HepG2 (cell line): Measurements from ENCODE around the gene SAE1. TPM values are rescaled to one million over a fixed set of nuclear protein-coding genes. Genes with fewer than 3 reads are reported as not detected.

Source experiments
- ADNP ChIP-seq: sonication (generic); formaldehyde crosslinking; IDR thresholded peaks from 2 replicates; pipeline ENCODE4 v1.4.0; 2020; ENCODE audit warnings: missing genetic modification reagents
- AFF4 ChIP-seq: sonication (generic); formaldehyde crosslinking; IDR thresholded peaks from 2 replicates; pipeline ENCODE4 v1.4.0; 2020; ENCODE audit warnings: missing genetic modification reagents
- ARID5B ChIP-seq: IDR thresholded peaks from 2 replicates; pipeline ENCODE4 v1.4.0; 2020; ENCODE audit warnings: mild to moderate bottlenecking, missing genetic modification reagents
- DMTF1 ChIP-seq: sonication (generic); formaldehyde crosslinking; IDR thresholded peaks from 2 replicates; pipeline ENCODE4 v1.4.0; 2020; ENCODE audit warnings: mild to moderate bottlenecking, missing genetic modification reagents
- DPF2 ChIP-seq: sonication (generic); formaldehyde crosslinking; IDR thresholded peaks from 2 replicates; pipeline ENCODE4 v1.4.0; 2020; ENCODE audit warnings: mild to moderate bottlenecking, low read depth, missing genetic modification reagents, borderline replicate concordance
- HMG20B ChIP-seq: conservative IDR thresholded peaks from 2 replicates; pipeline ENCODE4 v1.6.1; 2016; ENCODE audit warnings: missing genetic modification reagents, missing compliant biosample characterization
- HNF4G ChIP-seq, 2 experiments: sonication (generic) in 1 of 2; formaldehyde crosslinking in 1 of 2; IDR thresholded peaks; 2 replicates each; pipeline versions ENCODE4 v1.4.0 to v1.6.1; 2011 to 2020; ENCODE audit warnings: borderline replicate concordance in 2 of 2, low read depth in 2 of 2, mild to moderate bottlenecking in 2 of 2, low read length in 1 of 2, missing genetic modification reagents in 1 of 2, moderate library complexity in 1 of 2
- NCOR1 ChIP-seq: fragments of 200-600 bp; sonication (generic); IDR thresholded peaks from 2 replicates; pipeline ENCODE4 v1.7.0; 2017; ENCODE audit warnings: antibody characterized with exemption, low read length, borderline replicate concordance
- SCMH1 ChIP-seq: sonication (generic); formaldehyde crosslinking; IDR thresholded peaks from 2 replicates; pipeline ENCODE4 v1.9.0; 2021; ENCODE audit warnings: missing genetic modification reagents, mild to moderate bottlenecking, borderline replicate concordance
- SPEN ChIP-seq: sonication (generic); formaldehyde crosslinking; IDR thresholded peaks from 2 replicates; pipeline ENCODE4 v1.5.1; 2020; ENCODE audit warnings: low read depth, mild to moderate bottlenecking, missing genetic modification reagents
- TARDBP ChIP-seq: sonication (generic); formaldehyde crosslinking; IDR thresholded peaks from 2 replicates; pipeline ENCODE4 v1.8.0; 2022; ENCODE audit warnings: mild to moderate bottlenecking, missing genetic modification reagents
- ZBTB7B ChIP-seq: sonication (generic); formaldehyde crosslinking; IDR thresholded peaks from 2 replicates; pipeline ENCODE4 v1.4.0; 2020; ENCODE audit warnings: missing genetic modification reagents
- ZNF383 ChIP-seq: sonication (generic); formaldehyde crosslinking; IDR thresholded peaks from 2 replicates; pipeline ENCODE4 v1.4.0; 2020; ENCODE audit warnings: missing genetic modification reagents, mild to moderate bottlenecking, borderline replicate concordance
- ZNF615 ChIP-seq: sonication (generic); formaldehyde crosslinking; IDR thresholded peaks from 2 replicates; pipeline ENCODE4 v1.5.0; 2020; ENCODE audit warnings: mild to moderate bottlenecking, missing genetic modification reagents, borderline replicate concordance
- ZNF747 ChIP-seq: sonication (generic); formaldehyde crosslinking; IDR thresholded peaks from 2 replicates; pipeline ENCODE4 v1.8.1; 2023; ENCODE audit warnings: missing genetic modification reagents, mild to moderate bottlenecking, borderline replicate concordance
- ZNF75D ChIP-seq: sonication (generic); formaldehyde crosslinking; IDR thresholded peaks from 2 replicates; pipeline ENCODE4 v1.8.1; 2023; ENCODE audit warnings: missing genetic modification reagents, mild to moderate bottlenecking, borderline replicate concordance
- ZNF781 ChIP-seq: sonication (generic); formaldehyde crosslinking; IDR thresholded peaks from 2 replicates; pipeline ENCODE4 v1.5.1; 2020; ENCODE audit warnings: borderline replicate concordance, mild to moderate bottlenecking, missing genetic modification reagents; ENCODE audit errors: not compliant biosample characterization
- polyA plus RNA-seq, 8 experiments: library from polyadenylated mRNA; depleted of rRNA in 3 of 8; stranded (reverse) in 7 of 8; unstranded in 1 of 8; fragments of >200 nt; fragmentation: Illumina TruSeq in 4 of 8; extraction: Trizol in 4 of 8; gene quantifications; 2 replicates each; pipeline versions ENCODE4 v1.2.1 to v1.2.3, GENCODE V29; 2011 to 2016; ENCODE audit warnings: low read depth in 4 of 8, missing spikeins in 1 of 8, mixed read lengths in 1 of 8; ENCODE audit not compliant: insufficient read depth in 1 of 8
- total RNA-seq, 5 experiments: library from RNA; depleted of rRNA; stranded (reverse); fragments of >200 nt; fragmentation: Illumina TruSeq; extraction: Trizol; gene quantifications; 2 replicates each; pipeline ENCODE4 v1.2.3, GENCODE V29; 2016; ENCODE audit warnings: low read depth in 1 of 5

SAE1 gene
- total and polyA plus RNA-seq, 2 of the 13 experiments (the other 11 are each of a cell fraction or from before 2014, with no cell fraction given): 87.6 to 197 TPM

GRCh38 chr19:47094557-47095475 is 35.8 kb upstream of the SAE1 start (continued):
- TF ChIP-seq ARID5B (CRISPR knock-in tag): peak; percentile 75; the same call in 1 of the 2 replicates
- no peak for TF ChIP-seq ADNP
- TF ChIP-seq ZBTB7B (CRISPR knock-in tag): peak; percentile 49; the same call in 1 of the 2 replicates
- TF ChIP-seq SCMH1: no peak
- 0 out of 2 replicates have a peak, but pooled peaks have one; percentile 39 for TF ChIP-seq HMG20B (CRISPR knock-in tag)
- TF ChIP-seq DMTF1: no peak
- TF ChIP-seq NCOR1: peak; percentile 56; the same call in 1 of the 2 replicates
- TF ChIP-seq SPEN: peak; percentile 61; the same call in 1 of the 2 replicates
- no peak for TF ChIP-seq ZNF615 (CRISPR knock-in tag)
- no peak for TF ChIP-seq ZNF747
- no peak for TF ChIP-seq ZNF75D
- no peak for TF ChIP-seq AFF4 (CRISPR knock-in tag)
- TF ChIP-seq DPF2 (CRISPR knock-in tag): no peak
- TF ChIP-seq TARDBP (CRISPR knock-in tag): peak; percentile 60; the same call in 1 of the 2 replicates
- peak; percentile 46 for TF ChIP-seq ZNF781 (CRISPR knock-in tag)
- TF ChIP-seq ZNF383 (CRISPR knock-in tag): no peak
- TF ChIP-seq HNF4G (IDR thresholded peaks at IDR 0.05; ENCODE audit: borderline replicate concordance, low read depth, low read length): peak; percentile 50
- TF ChIP-seq HNF4G (CRISPR knock-in tag; IDR thresholded peaks at IDR 0.05; ENCODE audit: borderline replicate concordance, low read depth): no peak
